Choroid plexus epithelial cell (primary cell): ENCODE measurements around the gene SLC4A8.

Experiments
- DNase-seq: peaks from one replicate; pipeline ENCODE4 v3.0.0-alpha.2; 2010; ENCODE audit warnings: low read depth
- H3K4me3 ChIP-seq: 2 replicates; pipeline ENCODE4 v1.5.1; 2011; ENCODE audit warnings: low read depth, mild to moderate bottlenecking, control low read depth, low read length, moderate library complexity
- CTCF ChIP-seq: conservative IDR thresholded peaks from 2 replicates; pipeline ENCODE4 v1.5.1; 2011; ENCODE audit warnings: low read depth, mild to moderate bottlenecking, control low read depth, inconsistent platforms, low read length, moderate library complexity

The SLC4A8 gene

GRCh38 chr12:51458635-51459034 lies 34.0 kb downstream of the SLC4A8 start:
- DNase-seq, result no peak
- H3K4me3 ChIP-seq, result no peak overlapping the region
- TF ChIP-seq CTCF, result no peak

- DNase-seq, result no peak
- no peak for TF ChIP-seq CTCF
- H3K4me3 ChIP-seq, result no peak overlapping the region
Measured at GRCh38 chr12:51460519-51460918, 35.9 kb downstream of the SLC4A8 start.

DNA sequence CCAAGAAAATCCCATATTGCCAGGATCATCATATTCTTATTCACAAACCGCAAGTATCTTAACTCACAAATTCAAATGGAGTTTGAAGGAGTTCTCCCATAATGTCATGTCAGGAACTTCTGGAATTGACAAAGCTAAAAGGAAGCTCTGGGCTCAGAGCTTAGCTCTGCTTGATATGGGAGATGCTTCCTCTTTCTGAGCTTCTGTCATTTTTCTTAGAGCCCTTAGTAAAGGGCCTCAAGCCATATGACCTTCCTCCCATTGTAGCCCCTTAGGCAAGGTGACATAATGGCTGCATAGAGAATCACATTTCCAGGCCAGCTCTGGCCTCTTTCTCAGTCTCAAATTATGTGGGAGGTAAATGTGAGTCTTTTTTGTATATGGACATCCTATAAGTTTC lies 40.9 kb downstream of the SLC4A8 start:
- no peak for TF ChIP-seq CTCF
- H3K4me3 ChIP-seq, result no peak overlapping the region
- no peak for DNase-seq

- no peak for DNase-seq
- no peak for TF ChIP-seq CTCF
- H3K4me3 ChIP-seq, result no peak overlapping the region
Measured at GRCh38 chr12:51470116-51470515, 45.5 kb downstream of the SLC4A8 start.

GRCh38 chr12:51471111-51471864 lies 46.7 kb downstream of the SLC4A8 start:
- TF ChIP-seq CTCF, result no peak
- H3K4me3 ChIP-seq, result no peak overlapping the region
- DNase-seq, result no peak

- no peak for TF ChIP-seq CTCF
- H3K4me3 ChIP-seq, result no peak overlapping the region
- no peak for DNase-seq
Measured at GRCh38 chr12:51472984-51473383, 48.4 kb downstream of the SLC4A8 start.

- no peak overlapping the region for H3K4me3 ChIP-seq
- TF ChIP-seq CTCF, result no peak
- no peak for DNase-seq
Measured at GRCh38 chr12:51473947-51474346, 49.3 kb downstream of the SLC4A8 start.
